Measurements from ENCODE around the gene MAD1L1. TPM values are rescaled to one million over a fixed set of nuclear protein-coding genes. Genes with fewer than 3 reads are reported as not detected.
A peak's percentile ranks its signal among the peaks of the same experiment; 100 is the strongest.

Gene MAD1L1
- total and polyA plus RNA-seq, 2 of the 13 experiments (the other 11 are each of a cell fraction or from before 2014, with no cell fraction given), result 17.4 to 64.7 TPM

GRCh38 chr7:1842321-1843221 lies 390.2 kb downstream of the MAD1L1 start (continued):
- TF ChIP-seq NFIB (CRISPR knock-in tag; IDR thresholded peaks at IDR 0.05; ENCODE audit: borderline replicate concordance) (no peak), SYNCRIP (IDR thresholded peaks at IDR 0.05; ENCODE audit: insufficient read depth, low read depth, low read length) (no peak), ZNF616 (CRISPR knock-in tag; IDR thresholded peaks at IDR 0.05; ENCODE audit: low read depth) (no peak), ZNF644 (CRISPR knock-in tag; IDR thresholded peaks at IDR 0.05; ENCODE audit: low read depth) (0 out of 2 replicates have a peak, but pooled peaks have one; percentile 21), FOXK1 (CRISPR knock-in tag; IDR thresholded peaks at IDR 0.05; ENCODE audit: borderline replicate concordance, low read depth) (no peak), BHLHE40 (IDR thresholded peaks at IDR 0.05; ENCODE audit: low read length) (0 out of 2 replicates have a peak, but pooled peaks have one; percentile 9), ARID3A (IDR thresholded peaks at IDR 0.05; ENCODE audit: low read depth, low read length) (no peak), TOE1 (CRISPR knock-in tag; IDR thresholded peaks at IDR 0.05) (no peak), PRDM15 (CRISPR knock-in tag; IDR thresholded peaks at IDR 0.05) (peak; percentile 54; the same call in 1 of the 2 replicates), TBX2 (CRISPR knock-in tag; IDR thresholded peaks at IDR 0.05; ENCODE audit: borderline replicate concordance) (peak; percentile 42; the same call in 1 of the 2 replicates), ZNF510 (CRISPR knock-in tag; IDR thresholded peaks at IDR 0.05; ENCODE audit: low read depth) (no peak), ZFX (CRISPR knock-in tag; IDR thresholded peaks at IDR 0.05; ENCODE audit: low read depth) (peak; percentile 90), CAMTA2 (CRISPR knock-in tag; IDR thresholded peaks at IDR 0.05; ENCODE audit: borderline replicate concordance) (no peak), HNRNPUL1 (IDR thresholded peaks at IDR 0.05; ENCODE audit: low read depth, low read length) (no peak), IKZF5 (CRISPR knock-in tag; IDR thresholded peaks at IDR 0.05) (0 out of 2 replicates have a peak, but pooled peaks have one; percentile 17), SNAPC2 (CRISPR knock-in tag; IDR thresholded peaks at IDR 0.05) (no peak), ZNF737 (CRISPR knock-in tag; IDR thresholded peaks at IDR 0.05; ENCODE audit: borderline replicate concordance) (no peak), ZNF414 (CRISPR knock-in tag; IDR thresholded peaks at IDR 0.05) (no peak), HOXA9 (CRISPR knock-in tag; IDR thresholded peaks at IDR 0.05; ENCODE audit: borderline replicate concordance) (no peak), ZNF333 (CRISPR knock-in tag; IDR thresholded peaks at IDR 0.05; ENCODE audit: borderline replicate concordance) (no peak), REL (CRISPR knock-in tag; conservative IDR thresholded peaks at IDR 0.05) (no peak)

All from HepG2 (cell line).